GM12891 (cell line): ENCODE results near the gene CCBE1.

Source experiments
- DNase-seq: peaks from one replicate; pipeline ENCODE4 v3.0.0; 2011; ENCODE audit warnings: low spot score; ENCODE audit not compliant: insufficient read length
- FAIRE-seq: peaks from 2 replicates; lab custom pipeline; 2011; peaks lifted over from hg19 to GRCh38; lab: Jason Lieb, UNC
- PAX5 ChIP-seq: IDR thresholded peaks from 2 replicates; pipeline ENCODE4 v1.6.1; 2011; ENCODE audit warnings: low read length, moderate library complexity, mild to moderate bottlenecking; ENCODE audit not compliant: insufficient read depth, severe bottlenecking
- POLR2A ChIP-seq: IDR thresholded peaks from 2 replicates; pipeline ENCODE4 v1.6.1; 2011; ENCODE audit warnings: low read depth, low read length, control low read depth
- POLR2AphosphoS5 ChIP-seq: IDR thresholded peaks from 2 replicates; pipeline ENCODE4 v1.6.1; 2011; ENCODE audit warnings: low read depth, low read length, control low read depth
- POU2F2 ChIP-seq: IDR thresholded peaks from 2 replicates; pipeline ENCODE4 v1.6.1; 2011; ENCODE audit warnings: low read depth, mild to moderate bottlenecking, control low read depth, low read length, moderate library complexity
- SPI1 ChIP-seq: IDR thresholded peaks from 2 replicates; pipeline ENCODE4 v1.6.1; 2011; ENCODE audit warnings: low read depth, low read length, control low read depth
- TAF1 ChIP-seq: IDR thresholded peaks from 2 replicates; pipeline ENCODE4 v1.6.1; 2011; ENCODE audit warnings: low read depth, low read length, control low read depth

CCBE1 gene

GRCh38 chr18:59553273-59553870, 143.9 kb downstream of the CCBE1 start:
- no peak for FAIRE-seq
- TF ChIP-seq POLR2AphosphoS5 = no peak
- TF ChIP-seq TAF1 = no peak
- no peak for TF ChIP-seq PAX5
- TF ChIP-seq POLR2A = no peak
- TF ChIP-seq SPI1 = no peak
- TF ChIP-seq POU2F2 = no peak
- no peak for DNase-seq

- no peak for FAIRE-seq
- no peak for TF ChIP-seq POU2F2
- no peak for TF ChIP-seq SPI1
- no peak for TF ChIP-seq PAX5
- no peak for TF ChIP-seq POLR2AphosphoS5
- no peak for TF ChIP-seq TAF1
- no peak for TF ChIP-seq POLR2A
- no peak for DNase-seq
Observed at GRCh38 chr18:59551902-59552635, 145.2 kb downstream of the CCBE1 start.

- TF ChIP-seq TAF1 (no peak), POLR2AphosphoS5 (no peak), SPI1 (no peak), POLR2A (no peak), PAX5 (no peak), POU2F2 (no peak)
- no peak for DNase-seq
- no peak for FAIRE-seq
Observed at GRCh38 chr18:59550174-59550516, 147.1 kb downstream of the CCBE1 start.

- no peak for FAIRE-seq
Observed at GRCh38 chr18:59549503-59550173, 147.6 kb downstream of the CCBE1 start.

GRCh38 chr18:59547581-59548182, 149.5 kb downstream of the CCBE1 start:
- FAIRE-seq (peak; percentile 5), DNase-seq (no peak)
- TF ChIP-seq POLR2A = no peak
- no peak for TF ChIP-seq PAX5

More at GRCh38 chr18:59549503-59550173, 147.6 kb downstream of the CCBE1 start:
- TF ChIP-seq POLR2AphosphoS5 (no peak), TAF1 (no peak), PAX5 (no peak), SPI1 (no peak), POLR2A (no peak), POU2F2 (no peak)
- no peak for DNase-seq

- DNase-seq (no peak), FAIRE-seq (no peak)
- TF ChIP-seq POLR2A = no peak
- no peak for TF ChIP-seq POU2F2
- no peak for TF ChIP-seq TAF1
- TF ChIP-seq PAX5 = no peak
- no peak for TF ChIP-seq POLR2AphosphoS5
- no peak for TF ChIP-seq SPI1
Observed at GRCh38 chr18:59546188-59546587, 151.0 kb downstream of the CCBE1 start.

GRCh38 chr18:59540780-59541179, 156.4 kb downstream of the CCBE1 start:
- no peak for FAIRE-seq
- no peak for DNase-seq

GRCh38 chr18:59540346-59540745, 156.9 kb downstream of the CCBE1 start:
- DNase-seq = no peak
- TF ChIP-seq TAF1 (no peak), POU2F2 (no peak), SPI1 (no peak), POLR2AphosphoS5 (no peak), POLR2A (no peak), PAX5 (no peak)
- FAIRE-seq = no peak

More at GRCh38 chr18:59540780-59541179, 156.4 kb downstream of the CCBE1 start:
- TF ChIP-seq POLR2A = no peak
- TF ChIP-seq POLR2AphosphoS5 = no peak
- no peak for TF ChIP-seq TAF1
- no peak for TF ChIP-seq POU2F2
- TF ChIP-seq SPI1 = no peak
- no peak for TF ChIP-seq PAX5

- DNase-seq = no peak
- TF ChIP-seq POU2F2 = no peak
- no peak for TF ChIP-seq PAX5
- no peak for TF ChIP-seq SPI1
- no peak for TF ChIP-seq TAF1
- TF ChIP-seq POLR2AphosphoS5 = no peak
- TF ChIP-seq POLR2A = no peak
- FAIRE-seq = no peak
Observed at GRCh38 chr18:59539108-59539507, 158.1 kb downstream of the CCBE1 start.
